BE2C (cell line): ENCODE measurements around the gene SPINT3.

ENCODE experiments used
- DNase-seq: peaks from one replicate; pipeline ENCODE4 v3.0.0-alpha.2; 2020
- H3K27me3 ChIP-seq: fragments of 250-450 bp; sonication (Bioruptor Pico); 2 replicates; pipeline ENCODE4 v1.5.1; 2020; ENCODE audit warnings: mild to moderate bottlenecking
- H3K36me3 ChIP-seq: fragments of 250-450 bp; sonication (Bioruptor Pico); 2 replicates; pipeline ENCODE4 v1.5.1; 2020; ENCODE audit warnings: mild to moderate bottlenecking
- H3K4me1 ChIP-seq: fragments of 250-450 bp; sonication (Bioruptor Pico); 2 replicates; pipeline ENCODE4 v1.5.1; 2020
- H3K4me3 ChIP-seq: 2 replicates; pipeline ENCODE4 v1.5.1; 2011; ENCODE audit warnings: low read depth, low read length
- H3K9me3 ChIP-seq: fragments of 250-450 bp; sonication (Bioruptor Pico); 2 replicates; pipeline ENCODE4 v1.5.1; 2020
- CTCF ChIP-seq: IDR thresholded peaks from 2 replicates; pipeline ENCODE4 v1.5.1; 2012; ENCODE audit warnings: mild to moderate bottlenecking, low read depth, low read length

SPINT3 gene

DNA sequence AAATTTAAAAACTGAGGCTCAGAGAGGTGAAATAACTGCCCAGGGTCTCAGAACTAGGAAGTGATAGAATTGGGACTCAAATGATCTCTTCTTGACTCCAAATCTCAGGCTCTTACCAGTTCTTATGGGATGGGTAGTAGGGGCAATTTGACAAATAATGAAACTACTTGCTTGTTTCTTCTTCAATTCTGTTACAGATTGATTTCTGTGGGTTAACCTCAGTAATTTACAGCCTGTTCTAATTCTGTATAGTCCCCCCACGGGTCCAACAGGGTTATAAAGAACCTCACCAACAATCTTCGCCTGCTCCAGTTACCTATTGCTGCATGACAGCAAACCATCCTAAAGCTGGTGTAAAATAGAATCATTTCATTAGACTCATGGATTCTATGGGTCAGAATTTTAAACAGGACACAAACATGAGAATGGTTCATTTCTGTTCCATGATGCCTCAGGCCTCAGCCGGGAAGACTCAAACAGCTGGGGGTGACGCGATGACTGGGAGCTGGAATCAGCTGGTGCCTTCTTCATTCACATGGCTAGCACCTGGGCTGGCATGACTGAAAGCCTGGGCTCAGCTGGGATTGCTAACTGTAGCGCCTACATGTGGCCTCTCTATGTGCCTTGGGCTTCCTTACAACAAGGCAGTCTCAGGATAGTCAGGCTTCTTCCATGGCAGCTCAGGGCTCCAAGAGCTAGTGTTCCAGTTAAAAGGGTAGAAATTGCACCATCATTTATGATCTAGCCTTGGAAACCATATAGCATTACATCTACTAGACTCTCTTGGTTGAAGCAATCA, 52.5 kb downstream of the SPINT3 start:
- Histone ChIP-seq H3K4me1 (no peaks in the 10 kb centered on the region), H3K36me3 (no peaks in the 10 kb centered on the region), H3K4me3 (no peak overlapping the region), H3K9me3 (no peaks in the 10 kb centered on the region), H3K27me3 (peaks cover 73% of the 10 kb centered on the region)
- DNase-seq: no peak
- TF ChIP-seq CTCF: no peak
